ENCODE measurements around the gene SGCD. TPM values are rescaled to one million over a fixed set of nuclear protein-coding genes. Genes with fewer than 3 reads are reported as not detected.

SGCD gene
- polyA plus RNA-seq, 1 experiment, result 17.0 TPM

- no peak for DNase-seq (ENCODE audit: low read depth)
- H3K36me3 ChIP-seq (ENCODE audit: control insufficient read depth, insufficient read depth, low read length), result no peaks in the 10 kb centered on the region
- ChIA-PET CTCF (no interaction called here), POLR2A (no interaction called here)
- TF ChIP-seq, protein P1, sequence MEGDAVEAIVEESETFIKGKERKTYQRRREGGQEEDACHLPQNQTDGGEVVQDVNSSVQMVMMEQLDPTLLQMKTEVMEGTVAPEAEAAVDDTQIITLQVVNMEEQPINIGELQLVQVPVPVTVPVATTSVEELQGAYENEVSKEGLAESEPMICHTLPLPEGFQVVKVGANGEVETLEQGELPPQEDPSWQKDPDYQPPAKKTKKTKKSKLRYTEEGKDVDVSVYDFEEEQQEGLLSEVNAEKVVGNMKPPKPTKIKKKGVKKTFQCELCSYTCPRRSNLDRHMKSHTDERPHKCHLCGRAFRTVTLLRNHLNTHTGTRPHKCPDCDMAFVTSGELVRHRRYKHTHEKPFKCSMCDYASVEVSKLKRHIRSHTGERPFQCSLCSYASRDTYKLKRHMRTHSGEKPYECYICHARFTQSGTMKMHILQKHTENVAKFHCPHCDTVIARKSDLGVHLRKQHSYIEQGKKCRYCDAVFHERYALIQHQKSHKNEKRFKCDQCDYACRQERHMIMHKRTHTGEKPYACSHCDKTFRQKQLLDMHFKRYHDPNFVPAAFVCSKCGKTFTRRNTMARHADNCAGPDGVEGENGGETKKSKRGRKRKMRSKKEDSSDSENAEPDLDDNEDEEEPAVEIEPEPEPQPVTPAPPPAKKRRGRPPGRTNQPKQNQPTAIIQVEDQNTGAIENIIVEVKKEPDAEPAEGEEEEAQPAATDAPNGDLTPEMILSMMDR (IDR thresholded peaks at IDR 0.05; ENCODE audit: insufficient read depth, low read depth, low read length), result no peak
- H3K4me3 ChIP-seq (ENCODE audit: low read depth, low read length), result no peak overlapping the region
- H3K27me3 ChIP-seq (ENCODE audit: control insufficient read depth, insufficient read depth, low read length), result no peaks in the 10 kb centered on the region
These were observed 12.5 kb upstream of the SGCD start for GRCh38 chr5:156314416-156314815.

GRCh38 chr5:156322666-156323065 lies 4.3 kb upstream of the SGCD start:
- H3K36me3 ChIP-seq (ENCODE audit: control insufficient read depth, insufficient read depth, low read length), result no peaks in the 10 kb centered on the region
- TF ChIP-seq, protein P1 (IDR thresholded peaks at IDR 0.05; ENCODE audit: insufficient read depth, low read depth, low read length), result no peak
- H3K4me3 ChIP-seq (ENCODE audit: low read depth, low read length), result no peak overlapping the region
- no peaks in the 10 kb centered on the region for H3K27me3 ChIP-seq (ENCODE audit: control insufficient read depth, insufficient read depth, low read length)
- ChIA-PET POLR2A (no interaction called here), CTCF (no interaction called here)
- DNase-seq (ENCODE audit: low read depth), result no peak

- TF ChIP-seq, protein P1 (IDR thresholded peaks at IDR 0.05; ENCODE audit: insufficient read depth, low read depth, low read length), result no peak
- POLR2A ChIA-PET, result interaction anchor here (0.6 to 1.0 kb wide), 2 partner anchors 29 to 1001 kb away, joined by 4 read pairs; no protein-coding TSS in a partner anchor
- DNase-seq (ENCODE audit: low read depth), result no peak
- CTCF ChIA-PET, result interaction anchor here (1.3 to 1.9 kb wide), 3 partner anchors 15 to 497 kb away, joined by 4 to 5 read pairs (median 5); no protein-coding TSS in a partner anchor
- Histone ChIP-seq H3K4me3 (ENCODE audit: low read depth, low read length) (peak overlapping the region; percentile 56), H3K27me3 (ENCODE audit: control insufficient read depth, insufficient read depth, low read length) (no peaks in the 10 kb centered on the region), H3K36me3 (ENCODE audit: control insufficient read depth, insufficient read depth, low read length) (no peaks in the 10 kb centered on the region)
These were observed 332 bp downstream of the SGCD start for GRCh38 chr5:156327296-156327695.

DNA sequence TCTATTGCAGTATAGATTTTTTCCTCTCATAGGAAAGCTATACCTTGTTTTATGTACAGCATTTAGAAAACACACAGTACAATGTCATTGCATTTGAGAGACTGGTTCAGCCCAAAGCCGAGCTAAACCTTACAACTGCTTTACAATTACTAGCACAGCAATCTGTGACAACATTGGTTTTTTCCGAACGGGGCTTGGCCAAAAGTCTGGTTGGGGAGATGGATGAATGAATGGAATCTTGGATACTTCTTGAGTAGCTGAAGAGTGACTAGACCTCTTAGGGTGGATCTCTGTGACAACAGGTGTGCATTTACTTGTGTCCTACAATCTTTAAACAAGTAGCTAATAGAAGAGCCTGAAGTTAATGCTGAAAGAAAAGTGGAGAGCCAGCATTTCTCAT lies 1.2 kb downstream of the SGCD start:
- no peaks in the 10 kb centered on the region for H3K27me3 ChIP-seq (ENCODE audit: control insufficient read depth, insufficient read depth, low read length)
- POLR2A ChIA-PET, result no interaction called here
- CTCF ChIA-PET, result interaction anchor here (1.0 to 1.9 kb wide), 3 partner anchors 29 to 497 kb away, joined by 3 to 4 read pairs (median 4); no protein-coding TSS in a partner anchor
- no peak for DNase-seq (ENCODE audit: low read depth)
- no peaks in the 10 kb centered on the region for H3K36me3 ChIP-seq (ENCODE audit: control insufficient read depth, insufficient read depth, low read length)
- peak overlapping the region; percentile 56 for H3K4me3 ChIP-seq (ENCODE audit: low read depth, low read length)
- TF ChIP-seq, protein P1 (IDR thresholded peaks at IDR 0.05; ENCODE audit: insufficient read depth, low read depth, low read length), result no peak

GRCh38 chr5:156328766-156329165 lies 1.8 kb downstream of the SGCD start:
- Histone ChIP-seq H3K4me3 (ENCODE audit: low read depth, low read length) (peak overlapping the region; percentile 56), H3K27me3 (ENCODE audit: control insufficient read depth, insufficient read depth, low read length) (no peaks in the 10 kb centered on the region), H3K36me3 (ENCODE audit: control insufficient read depth, insufficient read depth, low read length) (no peaks in the 10 kb centered on the region)
- CTCF ChIA-PET, result interaction anchor here (0.8 to 1.9 kb wide), 4 partner anchors 19 to 496 kb away, joined by 3 to 4 read pairs (median 4); no protein-coding TSS in a partner anchor
- DNase-seq (ENCODE audit: low read depth), result no peak
- POLR2A ChIA-PET, result no interaction called here
- TF ChIP-seq, protein P1 (IDR thresholded peaks at IDR 0.05; ENCODE audit: insufficient read depth, low read depth, low read length), result no peak

All from BJ (cell line).